ENCODE results near the gene LMTK2.

Gene LMTK2

GRCh38 chr7:98081319-98081718, 25.3 kb upstream of the LMTK2 start:
- Histone ChIP-seq H3K9ac (ENCODE audit: low read depth, low read length) (no peak overlapping the region), H3K4me1 (ENCODE audit: control insufficient read depth, insufficient read depth, low read length) (no peaks in the 10 kb centered on the region), H3K36me3 (ENCODE audit: insufficient read depth, low read length) (no peaks in the 10 kb centered on the region), H3K4me3 (ENCODE audit: low read length) (no peak overlapping the region), H3K4me2 (ENCODE audit: low read length) (no peak overlapping the region), H3K9me3 (replicated peaks; ENCODE audit: low read length) (no peaks in the 10 kb centered on the region), H3K27me3 (ENCODE audit: control insufficient read depth, insufficient read depth, low read length) (no peaks in the 10 kb centered on the region)

- H3K4me2 ChIP-seq (ENCODE audit: low read length), result no peak overlapping the region
- no peaks in the 10 kb centered on the region for H3K9me3 ChIP-seq (replicated peaks; ENCODE audit: low read length)
- H3K27me3 ChIP-seq (ENCODE audit: control insufficient read depth, insufficient read depth, low read length), result no peaks in the 10 kb centered on the region
- H3K36me3 ChIP-seq (ENCODE audit: insufficient read depth, low read length), result no peaks in the 10 kb centered on the region
- H3K9ac ChIP-seq (ENCODE audit: low read depth, low read length), result no peak overlapping the region
- no peak overlapping the region for H3K4me3 ChIP-seq (ENCODE audit: low read length)
- no peaks in the 10 kb centered on the region for H3K4me1 ChIP-seq (ENCODE audit: control insufficient read depth, insufficient read depth, low read length)
Measured at GRCh38 chr7:98084631-98085030, 22.0 kb upstream of the LMTK2 start.

GRCh38 chr7:98085674-98086073, 21.0 kb upstream of the LMTK2 start:
- H3K36me3 ChIP-seq (ENCODE audit: insufficient read depth, low read length), result no peaks in the 10 kb centered on the region
- H3K4me3 ChIP-seq (ENCODE audit: low read length), result no peak overlapping the region
- no peak overlapping the region for H3K9ac ChIP-seq (ENCODE audit: low read depth, low read length)
- no peak overlapping the region for H3K4me2 ChIP-seq (ENCODE audit: low read length)
- no peaks in the 10 kb centered on the region for H3K4me1 ChIP-seq (ENCODE audit: control insufficient read depth, insufficient read depth, low read length)
- no peaks in the 10 kb centered on the region for H3K9me3 ChIP-seq (replicated peaks; ENCODE audit: low read length)
- H3K27me3 ChIP-seq (ENCODE audit: control insufficient read depth, insufficient read depth, low read length), result no peaks in the 10 kb centered on the region

- Histone ChIP-seq H3K9me3 (replicated peaks; ENCODE audit: low read length) (no peaks in the 10 kb centered on the region), H3K4me1 (ENCODE audit: control insufficient read depth, insufficient read depth, low read length) (no peaks in the 10 kb centered on the region), H3K4me3 (ENCODE audit: low read length) (no peak overlapping the region), H3K4me2 (ENCODE audit: low read length) (no peak overlapping the region), H3K27me3 (ENCODE audit: control insufficient read depth, insufficient read depth, low read length) (no peaks in the 10 kb centered on the region), H3K36me3 (ENCODE audit: insufficient read depth, low read length) (no peaks in the 10 kb centered on the region), H3K9ac (ENCODE audit: low read depth, low read length) (no peak overlapping the region)
Measured at GRCh38 chr7:98086281-98086718, 20.4 kb upstream of the LMTK2 start.

DNA sequence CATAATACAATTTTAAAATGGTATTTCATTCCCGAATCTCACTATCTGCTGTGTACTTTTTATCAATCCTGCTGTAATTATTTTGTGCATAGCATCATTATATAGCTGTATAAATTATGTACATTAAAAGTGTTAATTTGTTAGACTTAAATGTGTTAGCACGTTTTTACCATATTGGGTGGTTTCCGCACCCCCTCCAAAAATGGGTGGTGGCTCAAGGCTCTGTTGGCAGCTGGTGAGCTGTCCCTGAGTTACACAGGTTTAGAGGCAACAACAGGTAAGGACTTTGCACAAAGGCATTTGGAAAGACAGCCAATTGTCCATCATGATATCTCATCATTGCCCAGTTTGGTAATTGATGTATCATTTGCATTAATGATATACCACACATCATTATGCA, 18.6 kb upstream of the LMTK2 start:
- Histone ChIP-seq H3K9ac (ENCODE audit: low read depth, low read length) (no peak overlapping the region), H3K27me3 (ENCODE audit: control insufficient read depth, insufficient read depth, low read length) (no peaks in the 10 kb centered on the region), H3K4me2 (ENCODE audit: low read length) (no peak overlapping the region), H3K9me3 (replicated peaks; ENCODE audit: low read length) (no peaks in the 10 kb centered on the region), H3K4me3 (ENCODE audit: low read length) (no peak overlapping the region), H3K36me3 (ENCODE audit: insufficient read depth, low read length) (no peaks in the 10 kb centered on the region), H3K4me1 (ENCODE audit: control insufficient read depth, insufficient read depth, low read length) (no peaks in the 10 kb centered on the region)

DNA sequence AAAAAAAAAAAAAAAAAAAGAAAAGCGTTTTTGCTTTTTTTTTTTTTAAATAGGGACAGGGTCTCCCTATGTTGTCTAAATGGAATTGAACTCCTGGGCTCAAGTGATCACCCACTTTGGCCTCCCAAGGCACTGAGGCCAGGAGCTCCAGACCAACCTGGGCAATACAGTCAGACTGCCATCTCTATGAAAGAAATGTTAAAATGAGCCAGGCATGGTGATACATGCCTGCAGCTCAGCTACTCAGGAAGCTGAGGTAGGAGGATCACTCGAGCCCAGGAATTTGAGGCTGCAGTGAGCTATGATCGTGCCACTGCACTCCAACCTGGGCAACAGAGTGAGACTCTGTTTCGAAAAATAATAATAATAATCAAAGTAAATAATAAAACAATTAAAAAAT, 16.5 kb upstream of the LMTK2 start:
- no peaks in the 10 kb centered on the region for H3K9me3 ChIP-seq (replicated peaks; ENCODE audit: low read length)
- no peak overlapping the region for H3K4me2 ChIP-seq (ENCODE audit: low read length)
- no peaks in the 10 kb centered on the region for H3K36me3 ChIP-seq (ENCODE audit: insufficient read depth, low read length)
- H3K9ac ChIP-seq (ENCODE audit: low read depth, low read length), result no peak overlapping the region
- H3K4me3 ChIP-seq (ENCODE audit: low read length), result no peak overlapping the region
- H3K4me1 ChIP-seq (ENCODE audit: control insufficient read depth, insufficient read depth, low read length), result no peaks in the 10 kb centered on the region
- no peaks in the 10 kb centered on the region for H3K27me3 ChIP-seq (ENCODE audit: control insufficient read depth, insufficient read depth, low read length)

- Histone ChIP-seq H3K9ac (ENCODE audit: low read depth, low read length) (no peak overlapping the region), H3K4me2 (ENCODE audit: low read length) (no peak overlapping the region), H3K27me3 (ENCODE audit: control insufficient read depth, insufficient read depth, low read length) (no peaks in the 10 kb centered on the region), H3K4me1 (ENCODE audit: control insufficient read depth, insufficient read depth, low read length) (no peaks in the 10 kb centered on the region), H3K36me3 (ENCODE audit: insufficient read depth, low read length) (no peaks in the 10 kb centered on the region), H3K4me3 (ENCODE audit: low read length) (no peak overlapping the region), H3K9me3 (replicated peaks; ENCODE audit: low read length) (no peaks in the 10 kb centered on the region)
Measured at GRCh38 chr7:98091061-98091460, 15.6 kb upstream of the LMTK2 start.

DNA sequence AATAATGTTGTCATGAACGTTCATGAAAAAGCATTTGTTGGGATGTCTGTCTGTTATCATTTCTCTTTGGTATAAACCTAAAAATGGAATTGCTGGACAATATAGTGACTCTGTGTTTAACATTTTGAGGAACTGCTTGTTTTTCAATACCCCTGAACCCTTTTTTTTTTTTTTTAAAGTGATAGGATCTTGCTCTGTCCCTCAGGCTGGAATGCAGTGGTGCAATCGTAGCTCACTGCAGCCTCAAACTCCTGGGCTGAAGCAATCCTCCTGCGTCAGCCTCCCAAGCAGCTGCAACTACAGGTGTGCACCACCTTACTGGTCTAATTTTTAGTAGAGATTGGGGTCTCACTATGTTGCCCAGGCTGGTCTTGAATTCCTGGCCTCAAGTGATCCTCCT, 15.1 kb upstream of the LMTK2 start:
- no peaks in the 10 kb centered on the region for H3K4me1 ChIP-seq (ENCODE audit: control insufficient read depth, insufficient read depth, low read length)
- no peaks in the 10 kb centered on the region for H3K9me3 ChIP-seq (replicated peaks; ENCODE audit: low read length)
- no peak overlapping the region for H3K4me2 ChIP-seq (ENCODE audit: low read length)
- H3K36me3 ChIP-seq (ENCODE audit: insufficient read depth, low read length), result no peaks in the 10 kb centered on the region
- no peak overlapping the region for H3K4me3 ChIP-seq (ENCODE audit: low read length)
- no peak overlapping the region for H3K9ac ChIP-seq (ENCODE audit: low read depth, low read length)
- H3K27me3 ChIP-seq (ENCODE audit: control insufficient read depth, insufficient read depth, low read length), result no peaks in the 10 kb centered on the region

- Histone ChIP-seq H3K4me3 (ENCODE audit: low read length) (no peak overlapping the region), H3K4me2 (ENCODE audit: low read length) (no peak overlapping the region), H3K9ac (ENCODE audit: low read depth, low read length) (no peak overlapping the region), H3K27me3 (ENCODE audit: control insufficient read depth, insufficient read depth, low read length) (no peaks in the 10 kb centered on the region), H3K9me3 (replicated peaks; ENCODE audit: low read length) (no peaks in the 10 kb centered on the region), H3K4me1 (ENCODE audit: control insufficient read depth, insufficient read depth, low read length) (no peaks in the 10 kb centered on the region), H3K36me3 (ENCODE audit: insufficient read depth, low read length) (no peaks in the 10 kb centered on the region)
Measured at GRCh38 chr7:98097042-98097645, 9.5 kb upstream of the LMTK2 start.

DNA sequence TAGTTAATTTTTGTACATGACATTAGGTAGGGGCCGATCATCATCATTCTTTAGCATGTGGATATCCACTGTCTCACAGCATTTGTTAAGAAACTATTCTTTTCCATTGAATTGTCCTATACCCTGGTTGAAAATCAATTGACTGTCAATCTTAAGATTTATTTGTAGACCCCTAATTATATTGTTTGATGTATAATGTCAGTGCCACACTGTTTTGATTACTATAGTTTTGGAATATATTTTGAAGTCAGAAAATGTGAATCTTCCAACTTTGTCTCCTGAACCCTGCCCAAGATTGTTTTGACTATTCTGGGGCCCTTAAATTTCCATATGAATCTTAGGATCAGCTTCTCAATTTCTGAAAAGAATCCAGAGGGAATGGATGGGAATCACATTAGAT, 6.6 kb upstream of the LMTK2 start:
- H3K9ac ChIP-seq (ENCODE audit: low read depth, low read length), result no peak overlapping the region
- H3K36me3 ChIP-seq (ENCODE audit: insufficient read depth, low read length), result no peaks in the 10 kb centered on the region
- H3K4me3 ChIP-seq (ENCODE audit: low read length), result no peak overlapping the region
- H3K27me3 ChIP-seq (ENCODE audit: control insufficient read depth, insufficient read depth, low read length), result no peaks in the 10 kb centered on the region
- no peaks in the 10 kb centered on the region for H3K4me1 ChIP-seq (ENCODE audit: control insufficient read depth, insufficient read depth, low read length)
- no peak overlapping the region for H3K4me2 ChIP-seq (ENCODE audit: low read length)
- no peaks in the 10 kb centered on the region for H3K9me3 ChIP-seq (replicated peaks; ENCODE audit: low read length)

DNA sequence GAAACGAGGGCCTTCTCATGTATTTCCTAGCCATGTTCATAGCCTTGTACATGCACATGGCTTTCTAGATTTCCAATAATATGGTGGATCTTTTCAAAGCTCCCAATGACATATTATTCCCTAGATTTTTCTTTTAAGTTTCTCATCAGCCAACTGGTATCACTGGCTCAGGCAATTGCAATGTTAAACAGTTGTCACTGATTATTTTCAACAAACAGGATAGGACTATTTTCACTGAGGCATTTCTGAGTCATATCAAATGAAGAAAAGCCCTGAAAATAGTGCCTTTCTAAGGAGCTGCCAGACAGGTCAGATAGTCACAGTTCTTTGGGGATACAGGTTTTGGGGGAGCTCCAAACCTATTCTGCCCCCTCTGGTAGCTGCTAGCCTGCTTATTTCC, 4.5 kb upstream of the LMTK2 start:
- H3K4me3 ChIP-seq (ENCODE audit: low read length), result no peak overlapping the region
- H3K9ac ChIP-seq (ENCODE audit: low read depth, low read length), result no peak overlapping the region
- H3K27me3 ChIP-seq (ENCODE audit: control insufficient read depth, insufficient read depth, low read length), result no peaks in the 10 kb centered on the region
- no peaks in the 10 kb centered on the region for H3K9me3 ChIP-seq (replicated peaks; ENCODE audit: low read length)
- no peaks in the 10 kb centered on the region for H3K4me1 ChIP-seq (ENCODE audit: control insufficient read depth, insufficient read depth, low read length)
- no peaks in the 10 kb centered on the region for H3K36me3 ChIP-seq (ENCODE audit: insufficient read depth, low read length)
- H3K4me2 ChIP-seq (ENCODE audit: low read length), result no peak overlapping the region

- Histone ChIP-seq H3K4me1 (ENCODE audit: control insufficient read depth, insufficient read depth, low read length) (peaks cover 8% of the 10 kb centered on the region), H3K36me3 (ENCODE audit: insufficient read depth, low read length) (no peaks in the 10 kb centered on the region), H3K4me2 (ENCODE audit: low read length) (no peak overlapping the region), H3K27me3 (ENCODE audit: control insufficient read depth, insufficient read depth, low read length) (no peaks in the 10 kb centered on the region), H3K9me3 (replicated peaks; ENCODE audit: low read length) (no peaks in the 10 kb centered on the region), H3K9ac (ENCODE audit: low read depth, low read length) (no peak overlapping the region), H3K4me3 (ENCODE audit: low read length) (no peak overlapping the region)
Measured at GRCh38 chr7:98105942-98106544, 619 bp upstream of the LMTK2 start.

All from skeletal muscle satellite cell (primary cell).